Stimulated activated CD4-positive, alpha-beta T cell treated with anti-CD3 and anti-CD28 coated beads, Interleukin-12 subunit alpha, Interleukin-12 subunit beta, amount 100 ng/mL, for 24 hours (primary cell): ENCODE data around the gene TPM2.

Experiments used
- DNase-seq, 2 experiments: peaks; one replicate each; pipeline ENCODE4 v3.0.0-alpha.2; 2020; ENCODE audit warnings: low read depth in 2 of 2

The TPM2 gene

GRCh38 chr9:35718721-35719511, 29.2 kb upstream of the TPM2 start:
- DNase-seq: no peak

- no peak for DNase-seq
Observed at GRCh38 chr9:35717132-35717870, 27.6 kb upstream of the TPM2 start.

GRCh38 chr9:35716230-35716629, 26.5 kb upstream of the TPM2 start:
- no peak for DNase-seq

- DNase-seq: no peak
Observed at GRCh38 chr9:35714579-35715252, 25.0 kb upstream of the TPM2 start.

- no peak for DNase-seq
Observed at GRCh38 chr9:35714123-35714522, 24.4 kb upstream of the TPM2 start.

- DNase-seq: no peak
Observed at GRCh38 chr9:35713578-35713977, 23.9 kb upstream of the TPM2 start.

- no peak for DNase-seq
Observed at GRCh38 chr9:35712762-35713400, 23.2 kb upstream of the TPM2 start.

- DNase-seq: no peak
Observed at GRCh38 chr9:35711501-35712428, 22.0 kb upstream of the TPM2 start.

- no peak for DNase-seq
Observed at GRCh38 chr9:35710818-35711500, 21.2 kb upstream of the TPM2 start.

- DNase-seq: no peak
Observed at GRCh38 chr9:35708146-35708545, 18.4 kb upstream of the TPM2 start.

GRCh38 chr9:35706951-35707350, 17.2 kb upstream of the TPM2 start:
- DNase-seq: no peak

- DNase-seq: no peak
Observed at GRCh38 chr9:35705836-35706430, 16.2 kb upstream of the TPM2 start.

GRCh38 chr9:35705372-35705771, 15.6 kb upstream of the TPM2 start:
- DNase-seq: no peak

- DNase-seq: no peak
Observed at GRCh38 chr9:35703906-35704672, 14.4 kb upstream of the TPM2 start.

- no peak for DNase-seq
Observed at GRCh38 chr9:35702696-35703095, 13.0 kb upstream of the TPM2 start.

- no peak for DNase-seq
Observed at GRCh38 chr9:35700942-35701341, 11.2 kb upstream of the TPM2 start.

- DNase-seq: no peak
Observed at GRCh38 chr9:35700031-35700430, 10.3 kb upstream of the TPM2 start.

GRCh38 chr9:35698231-35698630, 8.5 kb upstream of the TPM2 start:
- DNase-seq: no peak

GRCh38 chr9:35697486-35697885, 7.8 kb upstream of the TPM2 start:
- DNase-seq: no peak
